ENCODE data around the gene HS2ST1.
"Not testable (repeated sequence)": the region's sequence is repeated elsewhere in the genome, so short reads cannot be mapped to it uniquely, and the experiment has no call there.

The HS2ST1 gene

GRCh38 chr1:86926883-86927282 lies 12.4 kb downstream of the HS2ST1 start:
- DNase-seq: no peak

- no peak for DNase-seq
Measured at GRCh38 chr1:86928819-86929218, 14.4 kb downstream of the HS2ST1 start.

- DNase-seq: no peak
Measured at GRCh38 chr1:86933051-86933450, 18.6 kb downstream of the HS2ST1 start.

GRCh38 chr1:86933562-86934377 lies 19.3 kb downstream of the HS2ST1 start:
- no peak for DNase-seq

GRCh38 chr1:86938450-86938849 lies 24.0 kb downstream of the HS2ST1 start:
- no peak for DNase-seq

- no peak for DNase-seq
Measured at GRCh38 chr1:86938855-86939254, 24.4 kb downstream of the HS2ST1 start.

- no peak for DNase-seq
Measured at GRCh38 chr1:86939406-86939805, 25.0 kb downstream of the HS2ST1 start.

GRCh38 chr1:86940599-86940998 lies 26.2 kb downstream of the HS2ST1 start:
- no peak for DNase-seq

- no peak for DNase-seq
Measured at GRCh38 chr1:86942042-86942441, 27.6 kb downstream of the HS2ST1 start.

- no peak for DNase-seq
Measured at GRCh38 chr1:86942743-86943142, 28.3 kb downstream of the HS2ST1 start.

- no peak for DNase-seq
Measured at GRCh38 chr1:86948212-86948611, 33.8 kb downstream of the HS2ST1 start.

GRCh38 chr1:86950712-86951419 lies 36.4 kb downstream of the HS2ST1 start:
- DNase-seq: no peak

GRCh38 chr1:86951430-86951829 lies 37.0 kb downstream of the HS2ST1 start:
- no peak for DNase-seq

- DNase-seq: no peak
Measured at GRCh38 chr1:86953167-86953566, 38.7 kb downstream of the HS2ST1 start.

- DNase-seq: no peak
Measured at GRCh38 chr1:86955678-86956077, 41.2 kb downstream of the HS2ST1 start.

- no peak for DNase-seq
Measured at GRCh38 chr1:86956221-86956620, 41.8 kb downstream of the HS2ST1 start.

GRCh38 chr1:86957221-86957620 lies 42.8 kb downstream of the HS2ST1 start:
- DNase-seq: no peak

GRCh38 chr1:86960548-86960947 lies 46.1 kb downstream of the HS2ST1 start:
- DNase-seq: no peak

GRCh38 chr1:86963841-86964240 lies 49.4 kb downstream of the HS2ST1 start:
- not testable (repeated sequence) for DNase-seq

GRCh38 chr1:86965012-86965826 lies 50.8 kb downstream of the HS2ST1 start:
- no peak for DNase-seq

GRCh38 chr1:86965827-86966182 lies 51.4 kb downstream of the HS2ST1 start:
- no peak for DNase-seq

GRCh38 chr1:86970938-86971337 lies 56.5 kb downstream of the HS2ST1 start:
- DNase-seq: no peak

- no peak for DNase-seq
Measured at GRCh38 chr1:86971778-86972177, 57.3 kb downstream of the HS2ST1 start.

GRCh38 chr1:86972262-86972661 lies 57.8 kb downstream of the HS2ST1 start:
- DNase-seq: no peak
